ENCODE data around the gene NTRK3.

NTRK3 gene

GRCh38 chr15:88006146-88006545 lies 250.4 kb downstream of the NTRK3 start:
- Histone ChIP-seq H3K9me2 (replicated peaks; ENCODE audit: control insufficient read depth, low read length) (no peaks in the 10 kb centered on the region; the same call in 1 of the 2 replicates), H3K79me2 (ENCODE audit: control insufficient read depth, low read length) (no peaks in the 10 kb centered on the region), H3K4me1 (ENCODE audit: control insufficient read depth, low read length) (no peaks in the 10 kb centered on the region), H3K4me3 (ENCODE audit: low read length) (no peak overlapping the region), H3K4me2 (ENCODE audit: low read length) (no peak overlapping the region), H3F3A (ENCODE audit: control insufficient read depth, insufficient read depth) (no peaks in the 10 kb centered on the region), H3K27me3 (ENCODE audit: control insufficient read depth, low read length) (no peaks in the 10 kb centered on the region), H3K27ac (ENCODE audit: low read depth, low read length) (no peak overlapping the region), H3K9me3 (ENCODE audit: control insufficient read depth, insufficient read depth, low read length) (no peaks in the 10 kb centered on the region), H3K36me3 (ENCODE audit: control insufficient read depth, low read length) (no peaks in the 10 kb centered on the region), H4K20me1 (ENCODE audit: control insufficient read depth, insufficient read depth, low read depth, low read length) (no peaks in the 10 kb centered on the region)
- no peak for TF ChIP-seq EZH2phosphoT487 (IDR thresholded peaks at IDR 0.05; ENCODE audit: borderline replicate concordance, low read length)
- TF ChIP-seq, protein P1, sequence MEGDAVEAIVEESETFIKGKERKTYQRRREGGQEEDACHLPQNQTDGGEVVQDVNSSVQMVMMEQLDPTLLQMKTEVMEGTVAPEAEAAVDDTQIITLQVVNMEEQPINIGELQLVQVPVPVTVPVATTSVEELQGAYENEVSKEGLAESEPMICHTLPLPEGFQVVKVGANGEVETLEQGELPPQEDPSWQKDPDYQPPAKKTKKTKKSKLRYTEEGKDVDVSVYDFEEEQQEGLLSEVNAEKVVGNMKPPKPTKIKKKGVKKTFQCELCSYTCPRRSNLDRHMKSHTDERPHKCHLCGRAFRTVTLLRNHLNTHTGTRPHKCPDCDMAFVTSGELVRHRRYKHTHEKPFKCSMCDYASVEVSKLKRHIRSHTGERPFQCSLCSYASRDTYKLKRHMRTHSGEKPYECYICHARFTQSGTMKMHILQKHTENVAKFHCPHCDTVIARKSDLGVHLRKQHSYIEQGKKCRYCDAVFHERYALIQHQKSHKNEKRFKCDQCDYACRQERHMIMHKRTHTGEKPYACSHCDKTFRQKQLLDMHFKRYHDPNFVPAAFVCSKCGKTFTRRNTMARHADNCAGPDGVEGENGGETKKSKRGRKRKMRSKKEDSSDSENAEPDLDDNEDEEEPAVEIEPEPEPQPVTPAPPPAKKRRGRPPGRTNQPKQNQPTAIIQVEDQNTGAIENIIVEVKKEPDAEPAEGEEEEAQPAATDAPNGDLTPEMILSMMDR (IDR thresholded peaks at IDR 0.05; ENCODE audit: low read depth, low read length, poor library complexity, severe bottlenecking), result no peak

- H3K4me2 ChIP-seq (ENCODE audit: low read length), result no peak overlapping the region
- no peaks in the 10 kb centered on the region for H4K20me1 ChIP-seq (ENCODE audit: control insufficient read depth, insufficient read depth, low read depth, low read length)
- H3K9me3 ChIP-seq (ENCODE audit: control insufficient read depth, insufficient read depth, low read length), result no peaks in the 10 kb centered on the region
- TF ChIP-seq, protein P1 (IDR thresholded peaks at IDR 0.05; ENCODE audit: low read depth, low read length, poor library complexity, severe bottlenecking), result no peak
- TF ChIP-seq EZH2phosphoT487 (IDR thresholded peaks at IDR 0.05; ENCODE audit: borderline replicate concordance, low read length), result no peak
- no peaks in the 10 kb centered on the region for H3K27me3 ChIP-seq (ENCODE audit: control insufficient read depth, low read length)
- H3K36me3 ChIP-seq (ENCODE audit: control insufficient read depth, low read length), result no peaks in the 10 kb centered on the region
- no peaks in the 10 kb centered on the region for H3K4me1 ChIP-seq (ENCODE audit: control insufficient read depth, low read length)
- no peaks in the 10 kb centered on the region; the same call in 1 of the 2 replicates for H3K9me2 ChIP-seq (replicated peaks; ENCODE audit: control insufficient read depth, low read length)
- H3K4me3 ChIP-seq (ENCODE audit: low read length), result no peak overlapping the region
- no peak overlapping the region for H3K27ac ChIP-seq (ENCODE audit: low read depth, low read length)
- H3K79me2 ChIP-seq (ENCODE audit: control insufficient read depth, low read length), result no peaks in the 10 kb centered on the region
- H3F3A ChIP-seq (ENCODE audit: control insufficient read depth, insufficient read depth), result no peaks in the 10 kb centered on the region
These were observed 252.1 kb downstream of the NTRK3 start for GRCh38 chr15:88004399-88004798.

GRCh38 chr15:88003541-88004327 lies 252.8 kb downstream of the NTRK3 start:
- Histone ChIP-seq H4K20me1 (ENCODE audit: control insufficient read depth, insufficient read depth, low read depth, low read length) (no peaks in the 10 kb centered on the region), H3K27ac (ENCODE audit: low read depth, low read length) (no peak overlapping the region), H3K27me3 (ENCODE audit: control insufficient read depth, low read length) (no peaks in the 10 kb centered on the region), H3K9me2 (replicated peaks; ENCODE audit: control insufficient read depth, low read length) (no peaks in the 10 kb centered on the region; the same call in 1 of the 2 replicates), H3K79me2 (ENCODE audit: control insufficient read depth, low read length) (no peaks in the 10 kb centered on the region), H3K9me3 (ENCODE audit: control insufficient read depth, insufficient read depth, low read length) (no peaks in the 10 kb centered on the region), H3K4me3 (ENCODE audit: low read length) (no peak overlapping the region), H3K4me2 (ENCODE audit: low read length) (no peak overlapping the region), H3K36me3 (ENCODE audit: control insufficient read depth, low read length) (no peaks in the 10 kb centered on the region), H3K4me1 (ENCODE audit: control insufficient read depth, low read length) (no peaks in the 10 kb centered on the region), H3F3A (ENCODE audit: control insufficient read depth, insufficient read depth) (no peaks in the 10 kb centered on the region)
- no peak for TF ChIP-seq EZH2phosphoT487 (IDR thresholded peaks at IDR 0.05; ENCODE audit: borderline replicate concordance, low read length)
- TF ChIP-seq, protein P1 (IDR thresholded peaks at IDR 0.05; ENCODE audit: low read depth, low read length, poor library complexity, severe bottlenecking), result no peak
